ENCODE measurements around the gene FGF3.

DNA sequence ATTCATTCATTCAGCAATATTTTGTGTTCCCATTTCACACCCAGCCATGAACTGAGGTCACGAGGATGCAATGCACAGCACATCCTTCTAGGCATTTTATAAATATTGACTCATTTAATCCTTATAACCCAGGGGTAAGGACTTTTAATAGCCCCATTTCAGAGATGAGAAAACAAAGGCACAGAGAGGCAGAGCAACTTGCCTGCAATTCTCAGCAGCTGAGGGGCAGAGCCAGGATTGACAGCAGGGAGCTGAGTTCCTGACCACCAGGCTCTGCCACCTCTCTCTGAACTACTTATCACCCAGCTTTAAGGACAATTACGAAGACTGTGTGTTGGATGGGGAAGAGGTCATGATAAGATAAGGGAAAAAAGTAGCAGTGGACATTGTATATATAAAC lies 12.8 kb upstream of the FGF3 start:
- TF ChIP-seq EZH2phosphoT487 (IDR thresholded peaks at IDR 0.05; ENCODE audit: insufficient read depth, low read depth) = no peak
- no peak for TF ChIP-seq EZH2 (IDR thresholded peaks at IDR 0.05; ENCODE audit: insufficient read depth, poor library complexity, severe bottlenecking)

All from GM23248 (cell line).